ENCODE data around the gene LZTS2. TPM values are rescaled to one million over a fixed set of nuclear protein-coding genes. Genes with fewer than 3 reads are reported as not detected.

LZTS2 gene
- total and polyA plus RNA-seq, 4 donors, result 15.1 to 37.9 (median 28.9) TPM

GRCh38 chr10:101012525-101013364 is 13.1 kb downstream of the LZTS2 start:
- Histone ChIP-seq H3K4me3 (ENCODE audit: low read depth, low read length) (no peak overlapping the region), H3K4me1 (ENCODE audit: control insufficient read depth, insufficient read depth, low read length) (peaks cover 28% of the 10 kb centered on the region), H3K27ac (ENCODE audit: low read depth, low read length) (no peak overlapping the region), H3K27me3 (ENCODE audit: control insufficient read depth, insufficient read depth, low read length) (peaks cover 17% of the 10 kb centered on the region), H3K36me3 (ENCODE audit: control insufficient read depth, insufficient read depth, low read length) (peaks cover 11% of the 10 kb centered on the region), H3K9me3 (ENCODE audit: control insufficient read depth, insufficient read depth, low read length) (no peaks in the 10 kb centered on the region)
- 20% methylated on average over 9 of the region's 14 CpGs for WGBS (ENCODE audit: insufficient coverage)
- peak in 4 of 6 donors; percentile 48 to 91 (median 72) for DNase-seq (ENCODE audit: low read depth in 4 of 6, low spot score in 6 of 6)

- H3K4me1 ChIP-seq (ENCODE audit: control insufficient read depth, insufficient read depth, low read length), result peaks cover 23% of the 10 kb centered on the region
- peaks cover 8% of the 10 kb centered on the region for H3K36me3 ChIP-seq (ENCODE audit: control insufficient read depth, insufficient read depth, low read length)
- no peak for DNase-seq (ENCODE audit: low read depth in 4 of 6, low spot score in 6 of 6)
- H3K27ac ChIP-seq (ENCODE audit: low read depth, low read length), result no peak overlapping the region
- no peak overlapping the region for H3K4me3 ChIP-seq (ENCODE audit: low read depth, low read length)
- H3K27me3 ChIP-seq (ENCODE audit: control insufficient read depth, insufficient read depth, low read length), result peaks cover 23% of the 10 kb centered on the region
- WGBS (ENCODE audit: insufficient coverage), result 69% methylated on average over 9 of the region's 9 CpGs
- H3K9me3 ChIP-seq (ENCODE audit: control insufficient read depth, insufficient read depth, low read length), result no peaks in the 10 kb centered on the region
Measured at GRCh38 chr10:101013365-101013825, 13.8 kb downstream of the LZTS2 start.

DNA sequence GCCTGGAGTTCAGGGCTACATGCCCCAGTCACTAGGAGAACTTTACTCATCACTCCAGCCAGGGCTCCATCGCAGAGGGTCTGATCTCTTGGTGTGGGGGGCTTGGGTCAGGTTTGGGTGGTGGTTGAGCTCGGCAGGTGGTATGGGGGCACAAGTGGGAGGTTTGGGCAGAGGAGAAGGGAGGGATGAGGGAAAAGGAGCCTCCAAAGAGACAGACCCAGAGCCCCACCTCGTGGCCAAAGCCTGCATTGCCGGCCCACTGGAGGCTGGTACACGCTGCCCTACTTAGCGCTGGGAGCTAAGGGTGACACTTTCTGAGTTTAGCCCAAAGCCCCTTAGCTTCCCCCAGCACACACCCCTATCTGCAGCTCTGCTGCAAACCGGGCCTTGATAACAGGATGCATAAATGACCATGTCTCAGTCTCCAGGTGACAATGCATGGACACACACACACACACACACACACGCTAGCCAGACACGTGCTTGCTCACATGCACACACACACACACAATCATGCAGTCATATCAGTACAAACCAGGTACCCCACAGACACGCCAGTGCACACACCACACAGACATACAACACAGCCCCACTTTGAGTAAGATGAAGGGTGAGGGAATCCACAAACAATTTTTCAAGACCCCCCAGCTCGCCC is 14.7 kb downstream of the LZTS2 start:
- Histone ChIP-seq H3K27ac (ENCODE audit: low read depth, low read length) (no peak overlapping the region), H3K4me1 (ENCODE audit: control insufficient read depth, insufficient read depth, low read length) (peaks cover 23% of the 10 kb centered on the region), H3K27me3 (ENCODE audit: control insufficient read depth, insufficient read depth, low read length) (peaks cover 32% of the 10 kb centered on the region), H3K36me3 (ENCODE audit: control insufficient read depth, insufficient read depth, low read length) (peaks cover 2% of the 10 kb centered on the region), H3K9me3 (ENCODE audit: control insufficient read depth, insufficient read depth, low read length) (no peaks in the 10 kb centered on the region), H3K4me3 (ENCODE audit: low read depth, low read length) (no peak overlapping the region)
- DNase-seq (ENCODE audit: low read depth in 4 of 6, low spot score in 6 of 6), result peak in 4 of 6 donors; percentile 37 to 83 (median 60)
- 22% methylated on average over 10 of the region's 11 CpGs for WGBS (ENCODE audit: insufficient coverage)

DNA sequence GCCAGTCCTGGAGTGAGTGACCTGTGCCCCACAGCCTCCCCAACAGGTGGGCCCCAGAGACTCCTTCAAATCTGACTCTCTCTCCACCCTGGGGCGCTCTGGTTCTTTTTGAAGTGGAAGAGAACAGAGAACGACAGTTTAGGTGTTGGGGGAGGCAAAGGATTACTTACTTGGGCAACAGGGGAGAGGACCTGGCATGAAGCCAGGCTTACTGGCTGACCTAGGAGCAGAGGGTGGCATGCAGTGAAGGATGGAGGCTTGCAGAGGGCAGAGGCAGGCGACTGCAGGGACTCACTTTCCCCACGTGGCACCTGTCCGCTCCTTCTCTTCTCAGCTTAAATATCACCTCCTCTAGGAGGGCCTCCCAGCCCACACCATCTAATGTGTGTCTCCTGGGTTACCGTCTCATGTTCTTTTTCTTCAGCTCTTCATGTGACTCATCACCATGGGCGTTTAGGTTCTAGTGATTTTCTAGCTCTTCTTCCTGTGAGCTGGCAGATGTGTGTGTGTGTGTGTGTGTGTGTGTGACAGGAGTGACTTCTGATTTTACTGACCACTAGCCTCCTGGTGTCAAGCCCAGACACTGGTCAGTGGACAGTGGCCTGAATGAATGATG is 15.5 kb downstream of the LZTS2 start:
- H3K27ac ChIP-seq (ENCODE audit: low read depth, low read length), result no peak overlapping the region

DNA sequence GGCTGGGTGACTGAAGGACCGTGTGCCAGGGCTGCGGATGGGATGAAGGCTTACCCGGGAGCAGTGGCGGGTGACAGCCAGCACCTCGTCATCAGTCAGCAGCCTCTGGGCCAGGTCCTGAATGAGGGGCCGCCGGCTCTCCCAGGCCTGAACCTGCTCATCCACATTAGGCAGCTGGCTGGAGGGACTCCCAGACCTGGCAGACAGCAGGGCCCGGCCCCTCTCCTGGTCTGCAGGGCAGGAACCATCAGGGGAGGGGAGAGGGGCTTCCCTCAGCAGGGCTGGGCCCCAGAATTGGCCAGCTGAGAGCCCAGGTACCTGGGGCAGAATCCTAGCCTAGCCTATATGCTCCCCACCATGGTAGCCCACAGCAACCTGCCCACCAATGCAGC is 16.0 kb downstream of the LZTS2 start:
- peaks cover 23% of the 10 kb centered on the region for H3K4me1 ChIP-seq (ENCODE audit: control insufficient read depth, insufficient read depth, low read length)
- WGBS (ENCODE audit: insufficient coverage), result 90% methylated on average over 7 of the region's 8 CpGs
- H3K27ac ChIP-seq (ENCODE audit: low read depth, low read length), result no peak overlapping the region
- H3K9me3 ChIP-seq (ENCODE audit: control insufficient read depth, insufficient read depth, low read length), result no peaks in the 10 kb centered on the region
- H3K4me3 ChIP-seq (ENCODE audit: low read depth, low read length), result no peak overlapping the region
- H3K36me3 ChIP-seq (ENCODE audit: control insufficient read depth, insufficient read depth, low read length), result peaks cover 2% of the 10 kb centered on the region
- H3K27me3 ChIP-seq (ENCODE audit: control insufficient read depth, insufficient read depth, low read length), result peaks cover 39% of the 10 kb centered on the region
- DNase-seq (ENCODE audit: low read depth in 4 of 6, low spot score in 6 of 6), result no peak

More for the DNA sequence above, 15.5 kb downstream of the LZTS2 start:
- H3K4me3 ChIP-seq (ENCODE audit: low read depth, low read length), result no peak overlapping the region
- no peaks in the 10 kb centered on the region for H3K9me3 ChIP-seq (ENCODE audit: control insufficient read depth, insufficient read depth, low read length)
- peaks cover 2% of the 10 kb centered on the region for H3K36me3 ChIP-seq (ENCODE audit: control insufficient read depth, insufficient read depth, low read length)
- peaks cover 35% of the 10 kb centered on the region for H3K27me3 ChIP-seq (ENCODE audit: control insufficient read depth, insufficient read depth, low read length)
- 80% methylated on average over 4 of the region's 7 CpGs for WGBS (ENCODE audit: insufficient coverage)
- H3K4me1 ChIP-seq (ENCODE audit: control insufficient read depth, insufficient read depth, low read length), result peaks cover 23% of the 10 kb centered on the region
- DNase-seq (ENCODE audit: low read depth in 4 of 6, low spot score in 6 of 6), result no peak

- peaks cover 23% of the 10 kb centered on the region for H3K4me1 ChIP-seq (ENCODE audit: control insufficient read depth, insufficient read depth, low read length)
- H3K4me3 ChIP-seq (ENCODE audit: low read depth, low read length), result no peak overlapping the region
- WGBS (ENCODE audit: insufficient coverage), result 49% methylated on average over 4 of the region's 5 CpGs
- no peak for DNase-seq (ENCODE audit: low read depth in 4 of 6, low spot score in 6 of 6)
- H3K9me3 ChIP-seq (ENCODE audit: control insufficient read depth, insufficient read depth, low read length), result no peaks in the 10 kb centered on the region
- no peak overlapping the region for H3K27ac ChIP-seq (ENCODE audit: low read depth, low read length)
- peaks cover 39% of the 10 kb centered on the region for H3K27me3 ChIP-seq (ENCODE audit: control insufficient read depth, insufficient read depth, low read length)
- H3K36me3 ChIP-seq (ENCODE audit: control insufficient read depth, insufficient read depth, low read length), result peaks cover 5% of the 10 kb centered on the region
Measured at GRCh38 chr10:101016814-101017213, 17.2 kb downstream of the LZTS2 start.

DNA sequence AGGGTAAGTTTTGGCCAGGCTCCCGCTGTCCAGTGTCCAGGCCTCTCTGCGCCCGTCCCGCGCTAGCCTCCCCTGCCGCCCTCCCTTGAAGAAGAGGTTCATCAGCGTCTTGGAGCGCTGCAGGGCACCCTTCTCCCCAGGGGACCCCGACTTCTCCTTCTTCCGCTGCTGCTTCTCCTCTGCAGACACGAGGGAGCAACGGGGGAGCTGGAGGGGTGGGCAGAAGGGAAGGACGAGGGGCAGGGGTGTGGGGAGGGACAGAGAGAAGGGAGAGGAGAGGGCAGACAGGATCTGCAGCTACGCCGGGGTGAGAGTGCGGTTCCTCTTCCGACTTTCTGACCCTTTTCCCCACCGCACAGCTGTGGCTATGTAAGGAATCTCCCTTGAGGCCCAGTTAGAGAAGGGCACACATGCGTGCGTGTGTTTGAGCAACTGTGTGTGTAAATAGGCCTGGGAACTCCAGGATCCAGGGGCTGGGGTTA is 18.6 kb downstream of the LZTS2 start:
- peaks cover 43% of the 10 kb centered on the region for H3K27me3 ChIP-seq (ENCODE audit: control insufficient read depth, insufficient read depth, low read length)
- peaks cover 20% of the 10 kb centered on the region for H3K4me1 ChIP-seq (ENCODE audit: control insufficient read depth, insufficient read depth, low read length)
- H3K27ac ChIP-seq (ENCODE audit: low read depth, low read length), result no peak overlapping the region
- peaks cover 11% of the 10 kb centered on the region for H3K36me3 ChIP-seq (ENCODE audit: control insufficient read depth, insufficient read depth, low read length)
- H3K4me3 ChIP-seq (ENCODE audit: low read depth, low read length), result no peak overlapping the region
- no peaks in the 10 kb centered on the region for H3K9me3 ChIP-seq (ENCODE audit: control insufficient read depth, insufficient read depth, low read length)
- WGBS (ENCODE audit: insufficient coverage), result 28% methylated on average over 15 of the region's 20 CpGs
- no peak for DNase-seq (ENCODE audit: low read depth in 4 of 6, low spot score in 6 of 6)

DNA sequence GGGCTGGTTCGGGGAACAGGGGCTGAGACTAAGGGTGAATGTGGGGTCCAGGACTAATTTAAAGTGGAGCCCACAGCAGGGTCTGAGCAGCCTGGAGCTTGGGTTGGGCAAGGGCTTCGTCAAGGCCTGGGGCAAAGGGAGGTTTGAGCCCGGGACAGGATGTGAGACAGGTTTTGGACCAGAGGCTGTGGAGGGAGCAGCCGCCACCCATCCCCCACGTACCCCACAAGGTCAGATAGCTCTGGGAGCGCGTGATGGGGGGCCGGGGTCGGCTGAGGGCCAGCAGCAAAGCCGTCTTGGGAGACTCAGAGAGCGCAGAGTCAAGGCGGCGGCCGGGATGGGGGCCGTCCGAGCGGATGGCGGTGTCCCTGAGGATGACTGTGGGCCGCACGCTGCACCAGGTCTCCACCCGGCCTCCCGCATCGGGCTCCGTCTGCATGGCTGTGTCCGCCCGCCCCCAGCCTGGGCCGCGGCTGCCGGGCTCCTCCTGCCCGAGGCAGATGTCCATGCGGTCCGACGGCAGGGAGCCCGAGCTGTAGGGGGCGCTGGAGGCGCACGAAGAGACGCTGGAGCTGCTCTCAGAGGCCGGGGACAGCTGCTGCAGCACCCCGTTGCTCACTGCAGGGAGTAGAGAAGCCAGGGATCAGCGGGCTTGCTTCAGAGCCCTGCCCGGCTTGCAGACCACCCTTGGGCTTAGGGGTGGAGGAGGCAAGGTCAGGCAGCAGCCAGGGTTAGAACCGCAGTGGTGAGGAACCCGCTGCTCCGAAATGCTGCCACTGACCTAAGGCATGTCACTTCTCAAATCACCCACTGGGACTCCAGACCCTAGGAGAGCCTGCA is 19.2 kb downstream of the LZTS2 start:
- no peak overlapping the region for H3K27ac ChIP-seq (ENCODE audit: low read depth, low read length)
- peak in 1 of 6 donors; percentile 71 for DNase-seq (ENCODE audit: low read depth in 4 of 6, low spot score in 6 of 6)
- H3K27me3 ChIP-seq (ENCODE audit: control insufficient read depth, insufficient read depth, low read length), result peaks cover 43% of the 10 kb centered on the region
- H3K4me3 ChIP-seq (ENCODE audit: low read depth, low read length), result no peak overlapping the region
- 10% methylated on average over 39 of the region's 45 CpGs for WGBS (ENCODE audit: insufficient coverage)
- peaks cover 16% of the 10 kb centered on the region for H3K36me3 ChIP-seq (ENCODE audit: control insufficient read depth, insufficient read depth, low read length)
- H3K4me1 ChIP-seq (ENCODE audit: control insufficient read depth, insufficient read depth, low read length), result peaks cover 16% of the 10 kb centered on the region
- no peaks in the 10 kb centered on the region for H3K9me3 ChIP-seq (ENCODE audit: control insufficient read depth, insufficient read depth, low read length)

GRCh38 chr10:101019440-101019703 is 19.8 kb downstream of the LZTS2 start:
- H3K4me1 ChIP-seq (ENCODE audit: control insufficient read depth, insufficient read depth, low read length), result peaks cover 12% of the 10 kb centered on the region
- WGBS (ENCODE audit: insufficient coverage), result no CpG with 5 or more reads among the region's 2 CpGs

More at GRCh38 chr10:101019440-101019703, 19.8 kb downstream of the LZTS2 start:
- Histone ChIP-seq H3K4me3 (ENCODE audit: low read depth, low read length) (no peak overlapping the region), H3K27me3 (ENCODE audit: control insufficient read depth, insufficient read depth, low read length) (peaks cover 43% of the 10 kb centered on the region), H3K36me3 (ENCODE audit: control insufficient read depth, insufficient read depth, low read length) (peaks cover 17% of the 10 kb centered on the region), H3K27ac (ENCODE audit: low read depth, low read length) (no peak overlapping the region), H3K9me3 (ENCODE audit: control insufficient read depth, insufficient read depth, low read length) (no peaks in the 10 kb centered on the region)
- no peak for DNase-seq (ENCODE audit: low read depth in 4 of 6, low spot score in 6 of 6)

All from spinal cord (tissue), 10 donors.